SK-N-SH (cell line): Measurements from ENCODE around the gene PXMP4. TPM values are rescaled to one million over a fixed set of nuclear protein-coding genes. Genes with fewer than 3 reads are reported as not detected.

Experiments used
- CTCF ChIA-PET: fragments of 300-600, 350-600 bp; formaldehyde crosslinking; extraction: SDS; loops from one replicate; lab custom pipeline; 2021; lab: Yijun Ruan, JAX
- POLR2A ChIA-PET: fragments of 350-600 bp; sonication (Branson Sonifier 250); formaldehyde crosslinking; extraction: SDS; loops from one replicate; lab custom pipeline; 2020; ENCODE audit warnings: antibody characterized with exemption, inconsistent platforms; lab: Yijun Ruan, JAX
- DNase-seq: peaks from one replicate; pipeline ENCODE4 v3.0.0; 2012
- H2AFZ ChIP-seq: fragments of 200-600 bp; sonication (generic); 2 replicates; pipeline ENCODE4 v1.8.1; 2016; ENCODE audit warnings: antibody characterized with exemption, mild to moderate bottlenecking, low read depth
- H3F3A ChIP-seq: fragments of 200-600 bp; sonication (generic); replicated peaks from 2 replicates; pipeline ENCODE3; 2016; ENCODE audit warnings: antibody characterized with exemption, mild to moderate bottlenecking; ENCODE audit not compliant: insufficient read depth
- H3K27ac ChIP-seq, 2 experiments: fragments of 200-500 bp in 1 of 2; fragments of 200-600 bp in 1 of 2; sonication (Bioruptor generic) in 1 of 2; sonication (generic), shearing (Covaris generic) in 1 of 2; 2 replicates each; pipeline versions ENCODE4 v1.5.1 to v1.6.1; 2014 to 2016; ENCODE audit warnings: low read depth in 2 of 2, inconsistent platforms in 1 of 2, low read length in 1 of 2, mild to moderate bottlenecking in 1 of 2, mixed read lengths in 1 of 2
- H3K27me3 ChIP-seq: fragments of 200-600 bp; sonication (generic), shearing (Covaris generic); 2 replicates; pipeline ENCODE4 v1.6.1; 2016; ENCODE audit warnings: mixed run types; ENCODE audit not compliant: insufficient read depth
- H3K36me3 ChIP-seq, 2 experiments: fragments of 200-500 bp in 1 of 2; fragments of 200-600 bp in 1 of 2; sonication (Bioruptor generic) in 1 of 2; sonication (generic) in 1 of 2; replicated peaks in 1 of 2; 2 replicates each; pipeline versions ENCODE3 to v1.5.1; 2014 to 2016; ENCODE audit warnings: low read length in 1 of 2, mild to moderate bottlenecking in 1 of 2; ENCODE audit not compliant: insufficient read depth in 2 of 2, control insufficient read depth in 1 of 2
- H3K4me1 ChIP-seq, 2 experiments: fragments of 200-500 bp in 1 of 2; fragments of 200-600 bp in 1 of 2; sonication (Bioruptor generic) in 1 of 2; sonication (generic), shearing (Covaris generic) in 1 of 2; 2 replicates each; pipeline versions ENCODE4 v1.5.1 to v1.6.1; 2014 to 2016; ENCODE audit warnings: low read depth in 1 of 2, low read length in 1 of 2, mixed run types in 1 of 2; ENCODE audit not compliant: insufficient read depth in 2 of 2, control insufficient read depth in 1 of 2
- H3K4me2 ChIP-seq: fragments of 200-600 bp; sonication (generic), shearing (Covaris generic); 2 replicates; pipeline ENCODE4 v1.6.1; 2017; ENCODE audit warnings: mixed run types
- H3K4me3 ChIP-seq, 2 experiments: fragments of 200-500 bp in 1 of 2; fragments of 200-600 bp in 1 of 2; sonication (Bioruptor generic) in 1 of 2; sonication (generic), shearing (Covaris generic) in 1 of 2; 2 replicates each; pipeline versions ENCODE4 v1.5.1 to v1.8.1; 2014 to 2016; ENCODE audit warnings: low read depth in 2 of 2, inconsistent platforms in 1 of 2, low read length in 1 of 2, mild to moderate bottlenecking in 1 of 2, mixed read lengths in 1 of 2, moderate library complexity in 1 of 2
- H3K79me2 ChIP-seq: fragments of 200-600 bp; sonication (generic); 2 replicates; pipeline ENCODE4 v1.8.1; 2017; ENCODE audit warnings: mild to moderate bottlenecking; ENCODE audit not compliant: insufficient read depth
- H3K9ac ChIP-seq: fragments of 200-600 bp; sonication (generic); 2 replicates; pipeline ENCODE4 v1.6.1; 2017; ENCODE audit warnings: mixed run types
- H3K9me2 ChIP-seq: fragments of 200-600 bp; sonication (generic); 2 replicates; pipeline ENCODE4 v1.6.1; 2017; ENCODE audit warnings: mixed run types
- H3K9me3 ChIP-seq: fragments of 200-600 bp; sonication (generic); 2 replicates; pipeline ENCODE4 v1.6.1; 2017; ENCODE audit warnings: mixed run types, mild to moderate bottlenecking, moderate library complexity
- H4K20me1 ChIP-seq: fragments of 200-600 bp; sonication (generic); 2 replicates; pipeline ENCODE4 v1.6.1; 2017; ENCODE audit warnings: mild to moderate bottlenecking, mixed run types; ENCODE audit not compliant: insufficient read depth
- CHD2 ChIP-seq: fragments of 150-350 bp; IDR thresholded peaks from 2 replicates; pipeline ENCODE4 v1.6.1; 2018; ENCODE audit warnings: low read length; ENCODE audit not compliant: partially characterized antibody
- EP300 ChIP-seq, 2 experiments: IDR thresholded peaks; 2 replicates each; pipeline versions ENCODE4 v1.4.0 to v1.6.1; 2012; ENCODE audit warnings: borderline replicate concordance in 1 of 2, low read depth in 1 of 2, low read length in 1 of 2
- EZH2phosphoT487 ChIP-seq: fragments of 200-600 bp; sonication (generic); IDR thresholded peaks from 2 replicates; pipeline ENCODE4 v1.6.1; 2017; ENCODE audit warnings: low read depth, mixed run types, mild to moderate bottlenecking, antibody characterized with exemption, moderate library complexity, borderline replicate concordance
- FOXJ3 ChIP-seq: sonication (generic); formaldehyde crosslinking; IDR thresholded peaks from 2 replicates; pipeline ENCODE4 v1.5.1; 2020; ENCODE audit warnings: mild to moderate bottlenecking, missing genetic modification reagents
- FOXM1 ChIP-seq: IDR thresholded peaks from 2 replicates; pipeline ENCODE4 v1.4.0; 2012; ENCODE audit warnings: low read depth, mild to moderate bottlenecking
- MEF2A ChIP-seq: IDR thresholded peaks from 2 replicates; pipeline ENCODE4 v1.4.0; 2012; ENCODE audit warnings: low read depth, borderline replicate concordance
- MXI1 ChIP-seq: IDR thresholded peaks from 2 replicates; pipeline ENCODE4 v1.6.1; 2012; ENCODE audit warnings: mild to moderate bottlenecking, low read depth, low read length, improper control_type of control experiment
- NFIC ChIP-seq: IDR thresholded peaks from 2 replicates; pipeline ENCODE4 v1.4.0; 2012; ENCODE audit warnings: borderline replicate concordance
- NRF1 ChIP-seq: IDR thresholded peaks from 2 replicates; pipeline ENCODE4 v1.6.1; 2012; ENCODE audit warnings: low read depth, mild to moderate bottlenecking, low read length
- PBX3 ChIP-seq: IDR thresholded peaks from 2 replicates; pipeline ENCODE4; 2012
- RAD21 ChIP-seq: IDR thresholded peaks from 2 replicates; pipeline ENCODE4 v1.6.1; 2012; ENCODE audit warnings: mild to moderate bottlenecking, low read length
- RCOR1 ChIP-seq: fragments of 150-350 bp; IDR thresholded peaks from 2 replicates; pipeline ENCODE4 v1.6.1; 2017; ENCODE audit warnings: antibody characterized with exemption, low read length
- SIN3A ChIP-seq: IDR thresholded peaks from 2 replicates; pipeline ENCODE4 v1.6.1; 2012; ENCODE audit warnings: low read depth, mild to moderate bottlenecking, low read length, moderate library complexity, borderline replicate concordance
- SMC3 ChIP-seq: IDR thresholded peaks from 2 replicates; pipeline ENCODE4 v1.6.1; 2012; ENCODE audit warnings: low read depth, low read length, improper control_type of control experiment
- USF2 ChIP-seq: fragments of 150-350 bp; IDR thresholded peaks from 2 replicates; pipeline ENCODE4 v1.6.1; 2017; ENCODE audit warnings: antibody characterized with exemption, low read length, low read depth, borderline replicate concordance
- WGBS: methylation state at CpG from one replicate; pipeline ENCODE4 v1.1.6; 2017; ENCODE audit warnings: low lambda C conversion rate; 5-methylcytosine and 5-hydroxymethylcytosine counted together
- polyA plus RNA-seq, 3 experiments: library from polyadenylated mRNA; depleted of rRNA; stranded (reverse); fragments of >200 nt; gene quantifications; 2 replicates each; pipeline ENCODE4 v1.2.3, GENCODE V29; 2012
- TF ChIP-seq, protein P1 (sequence below): IDR thresholded peaks from 2 replicates; pipeline ENCODE4 v1.4.0; 2012; ENCODE audit warnings: low read depth
- TF ChIP-seq, protein P2 (sequence below): fragments of 200-600 bp; sonication (generic); IDR thresholded peaks from 2 replicates; pipeline ENCODE4 v1.6.1; 2017; ENCODE audit warnings: antibody characterized with exemption, mild to moderate bottlenecking, moderate library complexity
- TF ChIP-seq, protein P3 (sequence below): IDR thresholded peaks from 2 replicates; pipeline ENCODE4 v1.4.0; 2012; ENCODE audit warnings: low read depth, borderline replicate concordance

Gene PXMP4
- polyA plus RNA-seq, 1 of the 3 experiments (the other 2 are of a cell fraction), result 5.6 TPM

DNA sequence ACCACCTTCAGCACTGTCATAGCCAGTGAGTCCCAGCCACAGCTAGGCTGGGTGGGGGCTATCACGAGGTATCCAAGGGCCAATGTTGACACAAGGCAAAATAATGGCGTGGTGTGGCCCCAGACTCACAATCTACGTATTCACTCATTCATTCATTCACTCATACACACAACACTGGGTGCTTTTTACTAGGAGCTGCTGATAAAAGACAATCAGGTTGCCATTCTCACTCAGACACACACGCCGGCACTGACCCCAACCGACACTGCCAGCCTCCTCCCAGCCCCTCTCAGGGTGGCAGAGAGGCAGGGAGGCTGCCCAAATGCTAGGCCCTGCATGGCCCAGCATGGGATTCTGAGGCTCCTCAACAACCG lies 59.4 kb downstream of the PXMP4 start:
- Histone ChIP-seq H3K36me3 (peaks cover 0 to 7% of the 10 kb centered on the region in 2 experiments), H3K79me2 (no peaks in the 10 kb centered on the region), H3K27me3 (no peaks in the 10 kb centered on the region), H3K9ac (no peak overlapping the region), H3K9me2 (no peaks in the 10 kb centered on the region), H3K27ac (no peak overlapping the region), H2AFZ (no peak overlapping the region), H3K9me3 (no peaks in the 10 kb centered on the region), H3K4me1 (peaks cover 0 to 19% of the 10 kb centered on the region in 2 experiments; a peak in 1 of 4 replicates), H4K20me1 (no peaks in the 10 kb centered on the region), H3F3A (peaks cover 2% of the 10 kb centered on the region), H3K4me2 (no peak overlapping the region), H3K4me3 (no peak overlapping the region)
- ChIA-PET POLR2A (no interaction called here), CTCF (interaction anchor here (0.8 to 1.0 kb wide), 2 partner anchors 18 to 83 kb away, joined by 3 to 4 read pairs; no protein-coding TSS in a partner anchor)
- TF ChIP-seq FOXJ3 (no peak), RAD21 (no peak), EZH2phosphoT487 (no peak), MXI1 (no peak), SMC3 (no peak), MEF2A (no peak), NRF1 (no peak), SIN3A (no peak), EP300 (IDR thresholded peaks at IDR 0.05; ENCODE audit: borderline replicate concordance in 1 of 2, low read depth in 1 of 2, low read length in 1 of 2) (no peak), PBX3 (no peak), RCOR1 (no peak), NFIC (no peak), USF2 (no peak), FOXM1 (no peak), CHD2 (no peak)
- TF ChIP-seq, protein P1, sequence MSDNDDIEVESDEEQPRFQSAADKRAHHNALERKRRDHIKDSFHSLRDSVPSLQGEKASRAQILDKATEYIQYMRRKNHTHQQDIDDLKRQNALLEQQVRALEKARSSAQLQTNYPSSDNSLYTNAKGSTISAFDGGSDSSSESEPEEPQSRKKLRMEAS, result no peak
- TF ChIP-seq, protein P2, sequence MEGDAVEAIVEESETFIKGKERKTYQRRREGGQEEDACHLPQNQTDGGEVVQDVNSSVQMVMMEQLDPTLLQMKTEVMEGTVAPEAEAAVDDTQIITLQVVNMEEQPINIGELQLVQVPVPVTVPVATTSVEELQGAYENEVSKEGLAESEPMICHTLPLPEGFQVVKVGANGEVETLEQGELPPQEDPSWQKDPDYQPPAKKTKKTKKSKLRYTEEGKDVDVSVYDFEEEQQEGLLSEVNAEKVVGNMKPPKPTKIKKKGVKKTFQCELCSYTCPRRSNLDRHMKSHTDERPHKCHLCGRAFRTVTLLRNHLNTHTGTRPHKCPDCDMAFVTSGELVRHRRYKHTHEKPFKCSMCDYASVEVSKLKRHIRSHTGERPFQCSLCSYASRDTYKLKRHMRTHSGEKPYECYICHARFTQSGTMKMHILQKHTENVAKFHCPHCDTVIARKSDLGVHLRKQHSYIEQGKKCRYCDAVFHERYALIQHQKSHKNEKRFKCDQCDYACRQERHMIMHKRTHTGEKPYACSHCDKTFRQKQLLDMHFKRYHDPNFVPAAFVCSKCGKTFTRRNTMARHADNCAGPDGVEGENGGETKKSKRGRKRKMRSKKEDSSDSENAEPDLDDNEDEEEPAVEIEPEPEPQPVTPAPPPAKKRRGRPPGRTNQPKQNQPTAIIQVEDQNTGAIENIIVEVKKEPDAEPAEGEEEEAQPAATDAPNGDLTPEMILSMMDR, result no peak
- TF ChIP-seq, protein P3, sequence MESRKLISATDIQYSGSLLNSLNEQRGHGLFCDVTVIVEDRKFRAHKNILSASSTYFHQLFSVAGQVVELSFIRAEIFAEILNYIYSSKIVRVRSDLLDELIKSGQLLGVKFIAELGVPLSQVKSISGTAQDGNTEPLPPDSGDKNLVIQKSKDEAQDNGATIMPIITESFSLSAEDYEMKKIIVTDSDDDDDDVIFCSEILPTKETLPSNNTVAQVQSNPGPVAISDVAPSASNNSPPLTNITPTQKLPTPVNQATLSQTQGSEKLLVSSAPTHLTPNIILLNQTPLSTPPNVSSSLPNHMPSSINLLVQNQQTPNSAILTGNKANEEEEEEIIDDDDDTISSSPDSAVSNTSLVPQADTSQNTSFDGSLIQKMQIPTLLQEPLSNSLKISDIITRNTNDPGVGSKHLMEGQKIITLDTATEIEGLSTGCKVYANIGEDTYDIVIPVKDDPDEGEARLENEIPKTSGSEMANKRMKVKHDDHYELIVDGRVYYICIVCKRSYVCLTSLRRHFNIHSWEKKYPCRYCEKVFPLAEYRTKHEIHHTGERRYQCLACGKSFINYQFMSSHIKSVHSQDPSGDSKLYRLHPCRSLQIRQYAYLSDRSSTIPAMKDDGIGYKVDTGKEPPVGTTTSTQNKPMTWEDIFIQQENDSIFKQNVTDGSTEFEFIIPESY, result no peak
- DNase-seq, result no peak
- 95% methylated on average over 4 of the region's 7 CpGs for WGBS
